ENCODE measurements around the gene PRRC2B. TPM values are rescaled to one million over a fixed set of nuclear protein-coding genes. Genes with fewer than 3 reads are reported as not detected.

PRRC2B gene
- total and polyA plus RNA-seq, 4 donors, result 10.3 to 44.3 (median 27.0) TPM

GRCh38 chr9:131528886-131529505 lies 135.1 kb downstream of the PRRC2B start:
- H3K9ac ChIP-seq (ENCODE audit: low read depth in 1 of 2, low read length in 2 of 2), result no peak overlapping the region
- peaks cover 6 to 21% (median 15%) of the 10 kb centered on the region in 4 donors for H3K4me1 ChIP-seq (ENCODE audit: control insufficient read depth in 4 of 4, insufficient read depth in 4 of 4, low read length in 3 of 4)
- TF ChIP-seq HNF4G (IDR thresholded peaks at IDR 0.05), result no peak
- TF ChIP-seq YY1 (IDR thresholded peaks at IDR 0.05), result no peak
- no peak for TF ChIP-seq EGR1 (IDR thresholded peaks at IDR 0.05; ENCODE audit: low read depth in 2 of 2)
- TF ChIP-seq RXRA (IDR thresholded peaks at IDR 0.05), result no peak
- no peak for TF ChIP-seq CTCF (IDR thresholded peaks at IDR 0.05; ENCODE audit: low read depth, low read length, missing input control)
- TF ChIP-seq SP1 (IDR thresholded peaks at IDR 0.05), result no peak
- TF ChIP-seq RAD21 (IDR thresholded peaks at IDR 0.05), result no peak
- TF ChIP-seq ATF3 (IDR thresholded peaks at IDR 0.05), result no peak
- TF ChIP-seq GABPA (IDR thresholded peaks at IDR 0.05 in 1 of 2, conservative IDR thresholded peaks at IDR 0.05 in 1 of 2), result no peak
- TF ChIP-seq FOXA2 (IDR thresholded peaks at IDR 0.05), result no peak
- no peak for TF ChIP-seq MAX (IDR thresholded peaks at IDR 0.05)
- TF ChIP-seq JUND (IDR thresholded peaks at IDR 0.05), result no peak
- H3K27me3 ChIP-seq (ENCODE audit: control insufficient read depth in 4 of 4, insufficient read depth in 4 of 4, low read length in 3 of 4), result no peaks in the 10 kb centered on the region
- peaks cover 14 to 46% (median 24%) of the 10 kb centered on the region in 4 donors for H3K36me3 ChIP-seq (ENCODE audit: control insufficient read depth in 4 of 4, insufficient read depth in 3 of 4, low read depth in 1 of 4, low read length in 3 of 4)
- H3K27ac ChIP-seq (ENCODE audit: low read depth in 1 of 2, low read length in 2 of 2), result peak overlapping the region; percentile 68 to 80
- H3K4me3 ChIP-seq (ENCODE audit: low read depth in 1 of 3, low read length in 3 of 3), result no peak overlapping the region
- 95% methylated on average over 35 of the region's 35 CpGs for WGBS
- no peak for DNase-seq (ENCODE audit: low spot score)
- no peaks in the 10 kb centered on the region for H3K9me3 ChIP-seq (ENCODE audit: control insufficient read depth in 4 of 4, low read length in 3 of 4)

- Histone ChIP-seq H3K27me3 (ENCODE audit: control insufficient read depth in 4 of 4, insufficient read depth in 4 of 4, low read length in 3 of 4) (no peaks in the 10 kb centered on the region), H3K9ac (ENCODE audit: low read depth in 1 of 2, low read length in 2 of 2) (peak overlapping the region; percentile 1 to 90), H3K27ac (ENCODE audit: low read depth in 1 of 2, low read length in 2 of 2) (peak overlapping the region; percentile 68 to 80), H3K4me3 (ENCODE audit: low read depth in 1 of 3, low read length in 3 of 3) (peak overlapping the region; percentile 59 to 96 (median 94)), H3K4me1 (ENCODE audit: control insufficient read depth in 4 of 4, insufficient read depth in 4 of 4, low read length in 3 of 4) (peaks cover 6 to 29% (median 23%) of the 10 kb centered on the region in 4 donors), H3K9me3 (ENCODE audit: control insufficient read depth in 4 of 4, low read length in 3 of 4) (no peaks in the 10 kb centered on the region), H3K36me3 (ENCODE audit: control insufficient read depth in 4 of 4, insufficient read depth in 3 of 4, low read depth in 1 of 4, low read length in 3 of 4) (peaks cover 10 to 37% (median 16%) of the 10 kb centered on the region in 4 donors)
- DNase-seq (ENCODE audit: low spot score), result peak; percentile 52
- 35% methylated on average over 24 of the region's 24 CpGs for WGBS
- no peak for TF ChIP-seq NR2F2 (IDR thresholded peaks at IDR 0.05)
- no peak for TF ChIP-seq JUND (IDR thresholded peaks at IDR 0.05)
- peak; percentile 45 to 58 for TF ChIP-seq RXRA (IDR thresholded peaks at IDR 0.05)
- peak; percentile 73 for TF ChIP-seq YY1 (IDR thresholded peaks at IDR 0.05)
- TF ChIP-seq GABPA (IDR thresholded peaks at IDR 0.05 in 1 of 2, conservative IDR thresholded peaks at IDR 0.05 in 1 of 2), result peak in 1 of 2 donors; percentile 20
- TF ChIP-seq ATF3 (IDR thresholded peaks at IDR 0.05), result no peak
- TF ChIP-seq CTCF (IDR thresholded peaks at IDR 0.05; ENCODE audit: low read depth, low read length, missing input control), result no peak
- TF ChIP-seq SP1 (IDR thresholded peaks at IDR 0.05), result peak; percentile 50
- peak in 1 of 2 donors; percentile 44 for TF ChIP-seq RAD21 (IDR thresholded peaks at IDR 0.05)
- TF ChIP-seq HNF4G (IDR thresholded peaks at IDR 0.05), result peak; percentile 74
- TF ChIP-seq ZBTB33 (IDR thresholded peaks at IDR 0.05), result no peak
- no peak for TF ChIP-seq FOXA1 (IDR thresholded peaks at IDR 0.05)
- TF ChIP-seq TAF1 (conservative IDR thresholded peaks at IDR 0.05), result no peak
- TF ChIP-seq HNF4A (conservative IDR thresholded peaks at IDR 0.05), result peak; percentile 95 to 97
- TF ChIP-seq MAX (IDR thresholded peaks at IDR 0.05), result no peak
Observed at GRCh38 chr9:131529597-131530545, 136.0 kb downstream of the PRRC2B start.

Measured in liver (tissue), 9 donors.